Inflammatory macrophage (primary cell): ENCODE measurements around the gene C1QTNF12.
"Not testable (repeated sequence)": the region's sequence is repeated elsewhere in the genome, so short reads cannot be mapped to it uniquely, and the experiment has no call there.

Source experiments
- DNase-seq, 2 donors: peaks; one replicate each; pipeline ENCODE4 v3.0.0-alpha.2; 2020 to 2022

C1QTNF12 gene

GRCh38 chr1:1259119-1259488, 12.6 kb upstream of the C1QTNF12 start:
- DNase-seq, result no peak

- no peak for DNase-seq
Measured at GRCh38 chr1:1256956-1257871, 10.7 kb upstream of the C1QTNF12 start.

- DNase-seq, result no peak
Measured at GRCh38 chr1:1255611-1256010, 9.1 kb upstream of the C1QTNF12 start.

GRCh38 chr1:1255078-1255477, 8.6 kb upstream of the C1QTNF12 start:
- DNase-seq, result no peak

GRCh38 chr1:1254667-1254998, 8.1 kb upstream of the C1QTNF12 start:
- DNase-seq, result no peak

- DNase-seq, result no peak
Measured at GRCh38 chr1:1253972-1254666, 7.6 kb upstream of the C1QTNF12 start.

GRCh38 chr1:1253314-1253713, 6.8 kb upstream of the C1QTNF12 start:
- no peak for DNase-seq

- no peak for DNase-seq
Measured at GRCh38 chr1:1250786-1251284, 4.3 kb upstream of the C1QTNF12 start.

- DNase-seq, result not testable (repeated sequence)
Measured at GRCh38 chr1:1248009-1248913, 1.7 kb upstream of the C1QTNF12 start.

GRCh38 chr1:1247341-1247913, 905 bp upstream of the C1QTNF12 start:
- DNase-seq, result no peak

- DNase-seq, result no peak
Measured at GRCh38 chr1:1245817-1246576, 525 bp downstream of the C1QTNF12 start.

GRCh38 chr1:1245178-1245816, 1.2 kb downstream of the C1QTNF12 start:
- no peak for DNase-seq

GRCh38 chr1:1244192-1244811, 2.2 kb downstream of the C1QTNF12 start:
- DNase-seq, result no peak

- no peak for DNase-seq
Measured at GRCh38 chr1:1243807-1244191, 2.7 kb downstream of the C1QTNF12 start.

GRCh38 chr1:1243266-1243660, 3.3 kb downstream of the C1QTNF12 start:
- no peak for DNase-seq

- no peak for DNase-seq
Measured at GRCh38 chr1:1242461-1243265, 3.9 kb downstream of the C1QTNF12 start.

GRCh38 chr1:1241588-1242219, 4.8 kb downstream of the C1QTNF12 start:
- no peak for DNase-seq

- no peak for DNase-seq
Measured at GRCh38 chr1:1240822-1241587, 5.5 kb downstream of the C1QTNF12 start.

GRCh38 chr1:1240348-1240732, 6.2 kb downstream of the C1QTNF12 start:
- no peak for DNase-seq
